SK-N-SH (cell line): ENCODE results near the gene ADCY5. TPM values are rescaled to one million over a fixed set of nuclear protein-coding genes. Genes with fewer than 3 reads are reported as not detected.

Experiments
- CTCF ChIA-PET: fragments of 300-600, 350-600 bp; formaldehyde crosslinking; extraction: SDS; loops from one replicate; lab custom pipeline; 2021; lab: Yijun Ruan, JAX
- POLR2A ChIA-PET: fragments of 350-600 bp; sonication (Branson Sonifier 250); formaldehyde crosslinking; extraction: SDS; loops from one replicate; lab custom pipeline; 2020; ENCODE audit warnings: antibody characterized with exemption, inconsistent platforms; lab: Yijun Ruan, JAX
- DNase-seq: peaks from one replicate; pipeline ENCODE4 v3.0.0; 2012
- H2AFZ ChIP-seq: fragments of 200-600 bp; sonication (generic); 2 replicates; pipeline ENCODE4 v1.8.1; 2016; ENCODE audit warnings: antibody characterized with exemption, mild to moderate bottlenecking, low read depth
- H3F3A ChIP-seq: fragments of 200-600 bp; sonication (generic); replicated peaks from 2 replicates; pipeline ENCODE3; 2016; ENCODE audit warnings: antibody characterized with exemption, mild to moderate bottlenecking; ENCODE audit not compliant: insufficient read depth
- H3K27ac ChIP-seq, 2 experiments: fragments of 200-500 bp in 1 of 2; fragments of 200-600 bp in 1 of 2; sonication (Bioruptor generic) in 1 of 2; sonication (generic), shearing (Covaris generic) in 1 of 2; 2 replicates each; pipeline versions ENCODE4 v1.5.1 to v1.6.1; 2014 to 2016; ENCODE audit warnings: low read depth in 2 of 2, inconsistent platforms in 1 of 2, low read length in 1 of 2, mild to moderate bottlenecking in 1 of 2, mixed read lengths in 1 of 2
- H3K27me3 ChIP-seq: fragments of 200-600 bp; sonication (generic), shearing (Covaris generic); 2 replicates; pipeline ENCODE4 v1.6.1; 2016; ENCODE audit warnings: mixed run types; ENCODE audit not compliant: insufficient read depth
- H3K36me3 ChIP-seq, 2 experiments: fragments of 200-500 bp in 1 of 2; fragments of 200-600 bp in 1 of 2; sonication (Bioruptor generic) in 1 of 2; sonication (generic) in 1 of 2; replicated peaks in 1 of 2; 2 replicates each; pipeline versions ENCODE3 to v1.5.1; 2014 to 2016; ENCODE audit warnings: low read length in 1 of 2, mild to moderate bottlenecking in 1 of 2; ENCODE audit not compliant: insufficient read depth in 2 of 2, control insufficient read depth in 1 of 2
- H3K4me1 ChIP-seq, 2 experiments: fragments of 200-500 bp in 1 of 2; fragments of 200-600 bp in 1 of 2; sonication (Bioruptor generic) in 1 of 2; sonication (generic), shearing (Covaris generic) in 1 of 2; 2 replicates each; pipeline versions ENCODE4 v1.5.1 to v1.6.1; 2014 to 2016; ENCODE audit warnings: low read depth in 1 of 2, low read length in 1 of 2, mixed run types in 1 of 2; ENCODE audit not compliant: insufficient read depth in 2 of 2, control insufficient read depth in 1 of 2
- H3K4me2 ChIP-seq: fragments of 200-600 bp; sonication (generic), shearing (Covaris generic); 2 replicates; pipeline ENCODE4 v1.6.1; 2017; ENCODE audit warnings: mixed run types
- H3K4me3 ChIP-seq, 2 experiments: fragments of 200-500 bp in 1 of 2; fragments of 200-600 bp in 1 of 2; sonication (Bioruptor generic) in 1 of 2; sonication (generic), shearing (Covaris generic) in 1 of 2; 2 replicates each; pipeline versions ENCODE4 v1.5.1 to v1.8.1; 2014 to 2016; ENCODE audit warnings: low read depth in 2 of 2, inconsistent platforms in 1 of 2, low read length in 1 of 2, mild to moderate bottlenecking in 1 of 2, mixed read lengths in 1 of 2, moderate library complexity in 1 of 2
- H3K79me2 ChIP-seq: fragments of 200-600 bp; sonication (generic); 2 replicates; pipeline ENCODE4 v1.8.1; 2017; ENCODE audit warnings: mild to moderate bottlenecking; ENCODE audit not compliant: insufficient read depth
- H3K9ac ChIP-seq: fragments of 200-600 bp; sonication (generic); 2 replicates; pipeline ENCODE4 v1.6.1; 2017; ENCODE audit warnings: mixed run types
- H3K9me2 ChIP-seq: fragments of 200-600 bp; sonication (generic); 2 replicates; pipeline ENCODE4 v1.6.1; 2017; ENCODE audit warnings: mixed run types
- H3K9me3 ChIP-seq: fragments of 200-600 bp; sonication (generic); 2 replicates; pipeline ENCODE4 v1.6.1; 2017; ENCODE audit warnings: mixed run types, mild to moderate bottlenecking, moderate library complexity
- H4K20me1 ChIP-seq: fragments of 200-600 bp; sonication (generic); 2 replicates; pipeline ENCODE4 v1.6.1; 2017; ENCODE audit warnings: mild to moderate bottlenecking, mixed run types; ENCODE audit not compliant: insufficient read depth
- ELF1 ChIP-seq: IDR thresholded peaks from 2 replicates; pipeline ENCODE4 v1.4.0; 2012
- GABPA ChIP-seq: IDR thresholded peaks from 2 replicates; pipeline ENCODE4 v1.4.0; 2012; ENCODE audit warnings: low read depth, mild to moderate bottlenecking
- GATA2 ChIP-seq: sonication (generic); formaldehyde crosslinking; IDR thresholded peaks from 2 replicates; pipeline ENCODE4 v1.5.0; 2020; ENCODE audit warnings: mild to moderate bottlenecking, missing genetic modification reagents
- IRF3 ChIP-seq: fragments of 150-350 bp; IDR thresholded peaks from 2 replicates; pipeline ENCODE4 v1.6.1; 2016; ENCODE audit warnings: mild to moderate bottlenecking, low read depth, low read length
- POLR2AphosphoS5 ChIP-seq: IDR thresholded peaks from 2 replicates; pipeline ENCODE4 v1.6.1; 2012; ENCODE audit warnings: low read depth, low read length
- SMC3 ChIP-seq: IDR thresholded peaks from 2 replicates; pipeline ENCODE4 v1.6.1; 2012; ENCODE audit warnings: low read depth, low read length, improper control_type of control experiment
- ZBTB33 ChIP-seq: IDR thresholded peaks from 2 replicates; pipeline ENCODE4 v1.4.0; 2012; ENCODE audit warnings: low read depth, borderline replicate concordance
- whole genome bisulfite sequencing: methylation state at CpG from one replicate; pipeline ENCODE4 v1.1.6; 2017; ENCODE audit warnings: low lambda C conversion rate; 5-methylcytosine and 5-hydroxymethylcytosine counted together
- polyA plus RNA-seq, 3 experiments: library from polyadenylated mRNA; depleted of rRNA; stranded (reverse); fragments of >200 nt; gene quantifications; 2 replicates each; pipeline ENCODE4 v1.2.3, GENCODE V29; 2012

ADCY5 gene
- polyA plus RNA-seq, 1 of the 3 experiments (the other 2 are of a cell fraction): 0.21 TPM

GRCh38 chr3:123430266-123430665 lies 18.6 kb downstream of the ADCY5 start:
- POLR2A ChIA-PET: no interaction called here

GRCh38 chr3:123429362-123430125 lies 19.3 kb downstream of the ADCY5 start:
- ChIA-PET POLR2A (no interaction called here), CTCF (no interaction called here)
- no peak overlapping the region for H3K27ac ChIP-seq
- H3K9me3 ChIP-seq: no peaks in the 10 kb centered on the region
- 49% methylated on average over 6 of the region's 10 CpGs for WGBS
- H3K27me3 ChIP-seq: peaks cover 38% of the 10 kb centered on the region
- no peaks in the 10 kb centered on the region for H4K20me1 ChIP-seq
- H3K9me2 ChIP-seq: no peaks in the 10 kb centered on the region
- no peak overlapping the region for H3K4me3 ChIP-seq
- H2AFZ ChIP-seq: no peak overlapping the region
- H3K4me1 ChIP-seq: no peaks in the 10 kb centered on the region; a peak in 1 of 4 replicates
- no peaks in the 10 kb centered on the region for H3F3A ChIP-seq
- H3K36me3 ChIP-seq: no peaks in the 10 kb centered on the region
- TF ChIP-seq GABPA: no peak
- no peak for TF ChIP-seq ELF1
- no peak for TF ChIP-seq GATA2 (CRISPR knock-in tag)
- no peak overlapping the region for H3K9ac ChIP-seq
- no peaks in the 10 kb centered on the region for H3K79me2 ChIP-seq
- no peak for DNase-seq
- H3K4me2 ChIP-seq: no peak overlapping the region

More at GRCh38 chr3:123430266-123430665, 18.6 kb downstream of the ADCY5 start:
- Histone ChIP-seq H3K4me3 (no peak overlapping the region), H3K27me3 (peaks cover 42% of the 10 kb centered on the region), H3K4me2 (no peak overlapping the region), H4K20me1 (no peaks in the 10 kb centered on the region), H3K4me1 (no peaks in the 10 kb centered on the region), H3F3A (no peaks in the 10 kb centered on the region), H3K9me2 (no peaks in the 10 kb centered on the region), H3K36me3 (no peaks in the 10 kb centered on the region), H3K79me2 (no peaks in the 10 kb centered on the region), H3K9me3 (no peaks in the 10 kb centered on the region), H3K9ac (no peak overlapping the region), H3K27ac (no peak overlapping the region), H2AFZ (no peak overlapping the region)
- WGBS: 71% methylated on average over 10 of the region's 11 CpGs
- CTCF ChIA-PET: no interaction called here
- TF ChIP-seq SMC3 (no peak), ZBTB33 (no peak), IRF3 (no peak), POLR2AphosphoS5 (no peak)
- DNase-seq: no peak
